DMS 273 (cell line): ENCODE results near the gene TSPAN18.
"Not testable (repeated sequence)": the region's sequence is repeated elsewhere in the genome, so short reads cannot be mapped to it uniquely, and the experiment has no call there.

Source experiments
- DNase-seq: peaks from one replicate; lab custom pipeline; 2025; ENCODE audit not compliant: unreplicated experiment; lab: John Stamatoyannopoulos, UW

Gene TSPAN18

DNA sequence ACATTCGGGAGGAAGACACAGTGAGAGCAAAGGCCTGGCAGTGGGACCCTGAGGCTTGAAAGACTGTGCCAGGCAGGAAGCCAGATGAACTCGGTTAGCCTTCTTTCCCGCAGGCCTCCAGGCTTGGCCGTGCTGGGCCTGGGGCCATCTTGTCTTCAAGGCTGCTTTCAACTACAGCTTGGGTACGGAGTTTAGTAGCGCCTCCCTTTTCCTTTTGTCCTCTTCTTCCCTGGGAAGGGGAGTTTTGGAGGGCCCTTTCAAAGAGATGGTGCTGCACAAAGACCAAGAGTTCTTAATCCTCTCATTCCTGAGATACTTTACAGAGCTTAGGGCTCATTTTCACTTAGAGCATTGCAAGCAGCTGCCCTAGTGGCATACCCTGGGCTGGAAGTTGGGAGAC is 136.5 kb downstream of the TSPAN18 start:
- no peak for DNase-seq

DNA sequence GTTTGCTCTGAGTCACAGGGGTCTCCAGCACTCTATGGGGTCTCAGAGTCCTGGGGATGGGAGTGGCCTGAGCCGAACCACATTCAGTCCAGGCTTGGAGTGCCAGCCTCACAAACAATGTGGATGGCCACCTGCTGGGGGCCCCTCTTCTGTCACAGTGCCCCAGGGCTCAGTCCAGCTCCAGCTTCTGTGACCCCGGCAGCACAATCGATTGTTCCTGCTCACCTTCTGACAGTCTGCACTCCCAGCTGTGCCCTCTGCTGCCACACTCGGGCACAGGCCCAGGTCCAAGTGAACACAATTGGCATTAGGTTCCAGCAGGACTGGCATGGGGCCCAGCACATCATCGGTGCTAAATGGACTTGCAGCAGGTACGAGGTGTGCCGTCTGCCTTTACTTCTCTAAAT is 139.1 kb downstream of the TSPAN18 start:
- peak; percentile 60 for DNase-seq

DNA sequence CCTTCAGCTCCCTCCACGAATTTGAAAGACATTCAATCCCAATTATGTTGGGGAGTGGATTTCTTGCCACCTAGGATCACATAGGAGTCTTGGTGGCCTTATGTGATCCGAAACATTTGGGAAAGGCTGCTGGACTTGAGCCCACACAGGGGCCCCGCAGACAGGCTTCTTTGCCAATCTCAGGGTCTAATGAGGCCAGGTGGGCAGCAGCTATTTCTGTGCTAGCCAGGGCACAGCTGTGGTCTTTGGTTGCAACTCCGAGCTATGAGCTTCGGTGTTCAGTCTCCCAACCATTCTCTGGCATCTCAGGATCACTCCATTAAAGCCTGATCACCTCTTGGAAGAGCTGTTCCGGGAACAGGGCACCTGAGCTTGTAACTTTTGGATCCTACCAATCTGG is 139.5 kb downstream of the TSPAN18 start:
- DNase-seq = peak; percentile 60

DNA sequence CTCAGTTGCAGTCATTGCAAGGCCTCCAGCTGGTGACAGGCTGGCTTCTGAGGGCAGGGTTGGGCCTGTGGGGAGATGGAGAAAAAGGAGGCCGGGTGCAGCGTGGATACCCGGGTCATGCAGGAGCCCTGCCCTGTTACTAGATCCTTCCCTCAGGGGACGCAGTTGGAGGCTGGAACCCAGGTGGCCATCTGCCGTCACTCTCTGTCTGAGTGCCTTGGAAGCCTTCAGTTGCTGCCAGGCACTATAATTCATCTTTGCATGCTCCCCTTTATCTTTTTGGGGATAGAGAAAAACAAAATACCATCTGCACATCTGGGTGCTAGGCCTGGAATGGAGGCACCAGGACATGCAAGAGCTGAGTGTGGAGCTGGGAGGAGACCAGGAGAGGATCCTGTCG is 141.3 kb downstream of the TSPAN18 start:
- peak; percentile 82 for DNase-seq

DNA sequence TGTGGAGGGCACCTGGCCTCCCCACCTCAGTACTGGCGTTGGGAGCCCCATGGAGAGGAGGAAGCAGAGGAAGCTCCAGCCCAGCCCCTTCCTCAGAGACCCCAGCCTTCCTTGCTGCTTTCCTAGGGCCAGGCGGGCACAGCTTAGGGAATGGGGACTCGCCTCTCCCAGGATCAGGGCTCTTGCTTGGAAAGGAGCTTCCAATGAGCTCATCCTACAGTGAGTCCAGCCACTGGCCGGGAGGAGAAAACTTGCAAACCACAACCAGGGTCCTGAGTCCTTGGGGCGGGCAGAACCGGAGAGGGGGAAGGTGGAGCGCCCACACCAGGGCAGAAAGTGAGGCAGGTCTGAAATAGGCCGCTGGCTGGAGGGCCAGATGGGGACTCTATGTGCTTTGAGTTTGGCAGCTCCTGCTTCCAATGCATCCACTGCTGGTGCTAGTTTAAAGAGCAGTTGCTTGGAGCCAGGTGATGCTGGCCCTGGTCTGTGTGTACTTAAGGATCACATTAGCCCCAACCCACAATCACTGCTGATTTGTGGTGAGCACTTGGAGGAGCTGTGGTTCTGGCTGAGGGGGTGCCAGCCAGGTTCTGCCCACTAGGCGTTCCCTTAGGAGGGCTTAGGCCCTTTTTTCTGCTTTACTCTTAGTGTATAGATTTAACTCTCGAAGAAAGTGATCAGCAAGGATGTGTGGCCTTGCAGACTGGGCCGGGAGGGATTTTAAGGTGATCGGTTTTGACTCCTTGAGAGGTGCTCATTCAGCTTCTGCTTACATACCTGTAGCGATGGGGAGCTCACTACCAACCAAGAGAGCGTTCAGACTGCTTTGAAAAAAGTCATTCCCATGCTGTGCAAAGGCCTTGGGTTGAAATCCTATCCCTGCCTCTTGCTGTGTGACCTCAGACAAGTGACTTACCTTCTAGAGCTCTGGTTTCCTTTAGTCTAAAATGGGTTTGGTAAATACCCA is 142.0 kb downstream of the TSPAN18 start:
- DNase-seq = peak; percentile 90

DNA sequence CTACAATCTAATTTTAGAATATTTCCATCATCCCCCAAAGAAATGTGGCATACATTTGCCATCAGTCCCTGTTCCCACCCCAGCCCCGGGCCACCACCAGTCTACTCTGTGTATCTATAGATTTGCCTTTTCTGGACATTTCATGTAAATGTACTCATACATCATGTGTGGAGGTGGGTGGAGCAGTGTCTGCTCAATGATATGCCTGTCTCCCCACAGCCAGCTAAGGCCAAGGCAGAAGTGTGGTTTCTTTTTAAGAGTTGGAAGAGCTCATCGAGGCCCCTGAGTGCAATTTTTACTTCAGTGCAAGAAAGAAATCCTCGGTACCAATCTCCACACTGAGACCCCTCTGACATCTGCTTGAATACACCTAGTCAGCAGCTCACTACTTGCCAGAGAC is 143.4 kb downstream of the TSPAN18 start:
- peak; percentile 8 for DNase-seq

DNA sequence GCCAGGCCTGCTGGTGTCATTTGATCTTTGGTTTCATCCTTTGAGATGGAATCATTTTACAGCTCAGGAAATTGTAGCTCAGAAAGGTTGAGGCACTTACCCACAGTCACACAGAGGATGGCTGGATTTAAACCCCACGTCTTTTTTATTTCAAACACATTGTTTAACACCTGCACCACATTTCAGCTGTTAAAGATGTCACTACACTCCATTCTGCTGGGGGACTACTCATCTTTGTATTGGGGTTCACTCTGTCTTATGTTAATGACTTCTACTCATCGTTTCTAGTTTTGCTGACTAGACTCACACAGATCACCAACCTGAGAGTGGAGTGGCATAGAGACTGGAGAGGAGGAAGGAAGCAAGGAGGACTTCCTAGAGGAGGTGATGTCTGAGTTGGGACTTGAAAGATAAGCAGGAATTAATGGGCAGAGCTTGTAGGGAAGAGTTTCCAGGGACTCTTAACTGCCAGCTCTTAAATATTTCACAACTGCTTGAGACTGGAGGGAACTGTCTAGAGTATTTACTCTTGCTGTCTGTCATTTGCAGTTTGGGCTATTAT is 143.9 kb downstream of the TSPAN18 start:
- DNase-seq = no peak

DNA sequence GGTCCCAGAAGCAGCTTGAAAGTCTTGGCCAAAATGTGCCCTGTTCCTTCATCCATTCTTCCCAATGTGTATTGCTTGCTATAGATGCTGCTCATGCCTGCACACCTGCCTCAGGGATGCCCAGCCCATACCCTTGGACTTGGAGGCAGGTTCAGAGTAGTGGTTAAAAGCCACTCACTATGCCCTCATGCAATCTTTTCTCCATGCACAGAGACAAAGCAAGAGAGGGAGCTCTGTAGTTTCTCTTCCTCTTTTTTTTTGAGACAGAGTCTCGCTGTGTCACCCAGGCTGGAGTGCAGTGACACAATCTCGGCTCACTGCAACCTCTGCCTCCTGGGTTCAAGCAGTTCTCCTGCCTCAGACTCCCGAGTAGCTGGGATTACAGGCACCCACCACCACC is 144.9 kb downstream of the TSPAN18 start:
- not testable (repeated sequence) for DNase-seq

DNA sequence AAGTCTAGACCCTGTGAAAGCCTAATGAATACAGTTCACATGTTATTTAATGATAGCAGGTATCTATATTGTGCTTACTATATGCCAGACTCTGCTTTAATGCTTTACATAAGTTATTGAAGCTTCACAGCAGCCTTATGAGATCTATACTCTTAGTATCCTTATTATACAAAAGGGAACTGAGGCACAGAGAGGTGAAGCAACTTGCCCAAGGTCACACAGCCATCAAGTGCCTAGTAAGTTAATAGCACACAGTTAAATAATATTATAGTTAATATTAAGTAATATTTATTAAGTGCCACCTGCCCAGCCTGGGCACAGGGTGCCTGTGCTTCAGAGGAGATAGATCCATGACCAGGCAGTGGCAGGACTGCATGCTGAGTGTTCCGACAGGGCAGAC is 145.8 kb downstream of the TSPAN18 start:
- DNase-seq = no peak

DNA sequence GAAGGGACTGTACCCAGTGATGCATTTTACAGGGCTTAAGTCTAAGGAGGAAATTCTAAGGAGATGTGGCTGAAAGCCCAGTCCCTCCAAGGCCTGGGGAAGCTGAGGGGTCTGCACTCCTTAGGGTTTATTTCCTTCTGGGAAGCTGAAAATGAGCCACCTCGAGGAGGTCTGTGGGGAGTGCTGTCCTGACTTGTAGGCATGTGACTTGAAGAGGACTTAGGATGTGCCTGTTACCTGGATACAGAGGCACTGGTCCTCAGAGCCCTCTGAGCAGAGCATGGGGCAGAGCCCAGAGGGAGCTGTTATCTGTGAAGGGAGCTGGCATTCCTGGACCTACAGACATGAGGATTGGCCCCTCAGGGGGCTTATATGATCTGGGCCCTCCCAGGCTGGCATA is 146.8 kb downstream of the TSPAN18 start:
- peak; percentile 19 for DNase-seq

DNA sequence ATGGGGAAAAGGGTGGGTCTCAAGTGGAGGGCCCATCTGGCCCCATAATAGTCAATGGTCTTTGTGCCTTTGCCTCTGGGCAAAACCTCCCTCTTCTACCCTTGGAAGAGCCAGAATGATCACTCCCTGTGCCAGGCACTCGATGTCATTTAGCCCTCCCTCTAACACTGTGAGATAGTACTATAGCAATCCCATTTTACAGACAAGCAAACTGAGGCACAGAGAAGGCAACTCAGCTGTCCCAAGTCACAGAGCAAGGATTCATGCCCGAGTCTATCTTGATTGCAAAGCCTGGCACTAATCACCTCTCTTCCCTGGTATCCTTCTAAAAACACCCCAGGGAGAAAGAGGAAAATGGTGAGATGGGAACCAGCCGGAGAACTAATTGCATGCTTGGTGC is 147.5 kb downstream of the TSPAN18 start:
- DNase-seq = no peak

DNA sequence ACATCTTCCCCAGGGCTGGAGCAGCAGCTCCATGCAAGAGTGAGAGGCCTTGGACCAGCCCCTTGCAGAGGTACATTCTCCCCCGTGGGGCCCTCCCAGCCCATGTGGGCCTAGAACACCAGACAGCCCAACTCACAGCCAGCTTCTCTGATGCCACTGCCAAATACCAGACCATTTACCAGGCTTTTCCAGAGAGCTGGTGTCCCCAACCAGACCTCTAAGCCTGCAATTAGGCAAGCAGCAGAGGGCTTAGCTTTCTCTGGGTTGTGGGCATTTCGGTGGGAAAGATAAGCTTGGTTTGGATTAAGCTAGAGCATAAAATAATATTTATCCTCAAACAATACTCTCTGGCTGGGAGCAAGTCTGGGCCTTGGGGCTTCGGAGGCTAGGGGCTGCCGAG is 148.3 kb downstream of the TSPAN18 start:
- no peak for DNase-seq

DNA sequence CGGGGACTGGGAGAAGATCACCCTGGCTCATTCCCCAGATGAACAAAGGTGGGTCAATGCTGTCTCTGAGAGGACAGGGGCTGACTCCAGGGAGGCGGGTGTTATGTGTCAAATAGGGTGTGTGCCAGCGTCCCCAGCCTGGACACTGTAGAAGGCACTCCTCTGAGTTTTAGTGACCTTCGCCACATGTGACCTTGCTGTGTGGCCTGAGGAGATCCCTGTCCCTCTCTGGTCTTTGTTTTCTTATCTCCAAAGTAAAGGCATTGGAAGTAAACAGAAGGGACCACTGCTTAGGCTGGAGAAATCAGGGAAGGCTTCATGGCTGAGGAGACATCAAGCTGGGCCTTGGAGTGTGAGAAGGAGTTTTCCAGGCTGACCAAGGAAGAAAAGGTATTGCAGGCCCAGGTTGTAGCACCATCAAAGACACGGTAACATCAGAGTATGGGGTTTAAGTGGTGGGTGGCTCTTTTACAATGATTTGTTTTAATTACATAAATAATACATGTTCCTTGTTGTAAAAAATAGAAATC is 149.5 kb downstream of the TSPAN18 start:
- DNase-seq = no peak

DNA sequence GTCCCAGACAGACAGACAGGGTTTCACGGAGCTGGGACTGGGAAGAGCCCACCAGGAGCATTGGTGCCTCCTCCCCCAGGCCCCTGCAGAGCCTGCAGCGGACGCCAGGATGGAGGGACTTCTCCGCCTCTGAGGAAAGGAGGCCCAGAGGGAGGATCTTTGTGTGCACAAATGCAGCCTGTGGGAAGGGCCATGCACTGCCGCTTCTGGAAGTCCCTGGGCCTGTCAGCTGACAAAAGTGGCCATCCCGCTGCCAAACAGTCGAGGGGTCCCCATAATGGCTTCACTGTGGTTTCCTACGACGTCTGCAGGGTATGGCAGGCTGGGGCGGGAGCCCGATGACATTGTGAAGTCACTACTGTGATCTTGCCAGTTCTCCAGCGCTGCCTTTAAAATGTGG is 150.1 kb downstream of the TSPAN18 start:
- DNase-seq = no peak

DNA sequence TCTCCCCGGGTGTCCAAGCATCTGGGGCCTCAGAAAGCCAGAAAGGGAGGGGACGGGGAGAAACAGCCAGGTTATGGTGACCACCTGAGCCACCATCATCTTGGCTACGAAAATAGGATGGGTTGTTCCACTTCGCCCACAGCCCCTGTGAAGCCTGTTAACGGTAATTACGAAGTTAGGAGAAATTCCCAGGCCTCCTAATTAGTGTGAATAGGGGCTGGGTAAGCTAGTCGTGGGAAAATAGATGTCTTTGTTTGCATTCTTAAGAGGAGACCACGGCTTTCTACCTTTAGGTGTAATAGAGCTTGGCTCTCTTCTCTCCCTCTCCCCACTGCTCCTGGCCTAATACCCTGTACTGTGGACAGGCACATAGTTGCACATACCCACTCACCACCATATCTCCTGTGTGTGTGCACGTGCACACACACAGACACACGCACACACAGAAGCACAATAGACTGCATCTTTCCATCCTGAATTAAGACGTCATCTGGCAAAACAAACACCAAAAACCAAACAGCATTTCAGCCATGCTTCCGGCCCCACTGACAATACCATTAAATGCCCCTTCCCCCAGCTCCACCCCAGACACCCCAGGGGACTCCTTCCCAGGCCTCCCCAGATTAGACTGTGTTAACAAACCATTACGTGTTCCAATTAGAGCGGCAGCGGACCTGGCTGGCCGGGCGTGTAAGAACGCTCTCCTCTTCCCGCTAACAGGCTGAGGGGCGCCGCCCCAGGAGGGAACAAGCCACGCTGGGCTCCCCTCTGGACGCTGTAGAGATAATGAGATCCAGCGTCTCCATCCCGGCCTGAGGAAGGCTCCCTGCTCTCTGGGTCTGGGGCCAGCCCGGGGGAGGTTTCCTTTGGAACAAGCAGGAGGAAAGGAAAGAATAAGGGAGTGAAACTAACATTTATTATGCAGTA is 151.1 kb downstream of the TSPAN18 start:
- DNase-seq = peak; percentile 33

DNA sequence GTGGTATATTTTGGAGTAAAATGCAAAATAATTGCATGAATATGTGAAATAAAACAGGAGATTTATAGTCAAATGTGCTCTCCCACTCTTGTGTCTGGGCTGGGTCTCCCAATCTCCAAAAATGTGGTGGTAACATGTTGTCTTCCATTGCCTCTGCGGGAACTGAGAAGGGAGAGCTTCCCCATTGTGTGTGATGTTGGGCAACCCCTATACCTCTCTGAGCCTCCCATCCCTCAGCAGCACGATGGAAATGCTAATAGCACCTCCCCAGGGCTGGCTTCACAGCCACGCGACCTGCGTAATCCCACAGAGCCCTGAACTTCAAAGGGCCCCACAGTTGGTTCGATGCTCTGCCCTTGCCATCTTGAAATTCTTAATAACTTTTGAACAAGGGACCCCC is 151.9 kb downstream of the TSPAN18 start:
- no peak for DNase-seq

DNA sequence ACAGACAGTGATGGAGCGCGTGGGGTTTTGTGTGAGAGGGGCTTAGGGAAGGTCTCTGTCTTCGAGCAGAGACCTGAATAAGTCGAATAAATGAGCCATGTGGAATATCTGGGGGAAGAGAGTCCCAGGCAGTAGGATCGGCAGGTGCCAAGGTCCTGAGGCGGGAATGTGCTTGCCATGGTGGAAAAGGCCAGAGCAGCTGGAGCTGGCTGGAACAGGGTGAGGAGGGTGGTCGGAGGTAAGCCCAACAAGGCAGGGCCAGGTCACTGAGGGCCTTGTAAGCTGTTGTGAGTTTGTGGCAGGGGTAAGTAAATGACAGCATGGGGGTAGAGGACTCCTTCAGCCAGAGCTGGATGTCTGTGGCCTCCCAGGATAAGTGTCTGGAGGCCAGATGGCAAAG is 152.7 kb downstream of the TSPAN18 start:
- DNase-seq = no peak

DNA sequence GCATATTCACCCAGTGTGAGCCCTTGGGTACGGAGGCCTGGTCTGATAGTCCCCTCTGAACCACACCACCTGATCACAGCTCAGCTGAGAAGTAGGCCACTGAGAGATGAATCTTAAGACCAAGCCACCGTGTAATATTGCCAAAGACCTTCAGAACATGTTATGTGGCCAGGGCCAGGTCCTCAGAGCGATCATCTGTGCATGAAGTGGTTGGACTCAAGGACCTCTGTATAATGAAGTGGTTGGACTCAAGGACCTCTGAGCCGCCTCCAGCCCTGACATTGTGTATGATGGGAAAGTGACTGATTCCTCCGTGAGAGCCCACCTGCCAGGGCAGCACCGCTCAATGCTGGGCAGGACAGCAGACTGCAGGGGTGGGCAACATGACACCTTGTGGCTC is 153.7 kb downstream of the TSPAN18 start:
- no peak for DNase-seq

DNA sequence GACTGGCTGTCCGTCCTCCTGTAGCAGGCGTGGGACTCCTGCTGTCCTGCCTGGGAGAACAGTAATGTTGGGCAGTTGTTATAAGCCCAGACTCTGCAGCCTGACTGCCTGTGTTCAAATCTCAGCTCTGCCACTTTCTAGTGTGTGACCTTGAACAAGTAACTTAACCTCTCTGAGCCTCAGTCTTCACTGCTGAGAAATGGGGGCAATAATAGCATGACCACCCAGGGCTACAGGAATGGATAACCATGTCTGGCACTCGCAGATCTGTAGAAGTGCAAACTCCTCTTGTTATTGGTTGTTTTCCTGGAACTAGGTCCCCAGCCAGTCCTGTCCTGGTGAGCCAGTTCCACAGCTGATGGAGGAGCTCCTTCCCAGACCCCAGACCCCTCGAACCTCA is 154.2 kb downstream of the TSPAN18 start:
- no peak for DNase-seq

DNA sequence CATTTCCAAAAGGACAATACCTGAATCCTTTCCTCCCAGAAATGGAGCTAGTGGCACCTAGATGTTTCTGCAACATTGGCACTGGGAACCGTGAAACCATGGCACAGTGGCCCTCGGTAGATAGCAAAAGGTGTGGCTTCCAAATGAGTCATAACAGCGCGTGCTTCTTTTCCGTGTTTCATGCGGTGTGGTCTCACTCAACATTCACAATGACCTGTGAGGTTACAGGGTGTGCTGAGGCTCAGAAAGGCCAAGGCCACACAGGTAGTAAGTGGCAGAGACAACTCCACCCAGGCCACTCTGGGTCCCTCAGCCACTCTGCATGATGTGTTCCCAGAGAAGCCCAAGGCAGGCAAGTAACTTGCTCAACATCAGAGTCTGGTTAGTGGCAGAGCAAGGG is 156.5 kb downstream of the TSPAN18 start:
- DNase-seq = no peak

DNA sequence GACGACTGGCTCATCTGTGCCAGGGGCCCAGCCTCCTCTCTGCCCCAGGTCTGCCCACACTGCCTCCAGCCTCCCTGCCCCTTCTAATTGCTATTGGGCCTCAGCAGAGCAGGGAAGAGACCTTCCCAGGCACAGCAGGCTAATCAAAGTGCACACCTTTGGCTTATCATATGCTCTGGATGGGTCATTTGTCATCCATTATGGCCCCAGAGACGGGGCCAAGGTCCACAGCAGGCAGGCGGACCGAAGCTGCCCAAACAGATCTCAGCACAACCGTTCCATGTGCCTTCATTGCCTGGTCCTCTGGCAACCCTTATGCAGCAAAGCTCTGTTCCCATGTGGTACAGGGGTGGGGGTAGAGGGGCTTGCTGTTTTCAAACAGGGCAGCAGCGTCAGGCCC is 157.3 kb downstream of the TSPAN18 start:
- no peak for DNase-seq
